NCI-H748 (cell line): Measurements from ENCODE around the gene RHBDF2.

ENCODE experiments used
- DNase-seq: peaks from one replicate; lab custom pipeline; 2025; ENCODE audit not compliant: unreplicated experiment; lab: John Stamatoyannopoulos, UW

Gene RHBDF2

GRCh38 chr17:76441686-76442340 lies 59.4 kb downstream of the RHBDF2 start:
- no peak for DNase-seq

- no peak for DNase-seq
These were observed 60.4 kb downstream of the RHBDF2 start for GRCh38 chr17:76440751-76441362.

DNA sequence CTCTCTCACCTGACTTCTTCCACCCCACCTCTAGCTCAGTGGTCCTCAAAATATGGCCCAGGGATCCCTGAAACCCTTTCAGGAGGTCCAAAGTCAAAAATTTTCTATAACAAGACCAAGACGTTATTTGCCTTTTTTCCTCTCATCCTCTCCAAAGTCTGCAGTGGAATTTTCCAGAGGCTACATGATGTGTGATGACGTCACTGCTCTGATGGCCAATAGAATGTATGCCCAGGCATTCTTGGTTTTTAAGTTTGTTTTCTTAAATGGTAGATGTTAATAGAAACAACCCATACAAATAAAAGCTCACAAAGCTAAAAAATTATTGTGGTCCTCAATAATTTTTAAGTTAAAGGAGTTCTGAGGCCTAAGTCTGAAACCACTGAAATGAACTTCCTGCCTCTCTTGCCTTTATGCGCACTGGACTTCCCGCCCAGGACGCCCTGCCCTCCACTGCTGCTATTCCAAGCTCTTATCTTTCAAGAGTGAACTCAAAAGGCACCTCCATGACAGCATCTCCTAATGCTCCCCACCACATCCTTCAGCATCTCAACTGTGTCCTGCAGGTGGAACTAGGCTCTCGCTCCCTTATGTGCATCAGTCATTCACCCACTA lies 61.8 kb downstream of the RHBDF2 start:
- no peak for DNase-seq

DNA sequence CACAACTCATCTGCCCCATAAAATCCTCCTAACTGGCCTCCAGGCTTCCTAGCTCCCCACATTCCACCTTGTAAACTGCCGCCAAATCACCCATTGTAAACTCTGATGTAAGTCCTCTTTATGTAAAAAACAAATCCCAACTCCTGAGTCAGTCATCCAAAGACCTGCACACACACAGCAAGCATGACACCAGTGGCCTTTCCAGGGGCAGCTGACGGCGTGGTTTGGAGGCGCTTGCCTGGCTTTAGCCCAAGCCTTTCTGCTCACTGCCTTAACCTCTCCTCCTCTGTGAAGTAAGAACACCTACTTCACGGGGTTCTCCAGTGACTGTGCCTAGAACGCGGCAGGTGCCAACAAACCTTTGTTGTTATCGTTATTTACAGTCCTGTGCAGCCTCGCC lies 62.3 kb downstream of the RHBDF2 start:
- no peak for DNase-seq

DNA sequence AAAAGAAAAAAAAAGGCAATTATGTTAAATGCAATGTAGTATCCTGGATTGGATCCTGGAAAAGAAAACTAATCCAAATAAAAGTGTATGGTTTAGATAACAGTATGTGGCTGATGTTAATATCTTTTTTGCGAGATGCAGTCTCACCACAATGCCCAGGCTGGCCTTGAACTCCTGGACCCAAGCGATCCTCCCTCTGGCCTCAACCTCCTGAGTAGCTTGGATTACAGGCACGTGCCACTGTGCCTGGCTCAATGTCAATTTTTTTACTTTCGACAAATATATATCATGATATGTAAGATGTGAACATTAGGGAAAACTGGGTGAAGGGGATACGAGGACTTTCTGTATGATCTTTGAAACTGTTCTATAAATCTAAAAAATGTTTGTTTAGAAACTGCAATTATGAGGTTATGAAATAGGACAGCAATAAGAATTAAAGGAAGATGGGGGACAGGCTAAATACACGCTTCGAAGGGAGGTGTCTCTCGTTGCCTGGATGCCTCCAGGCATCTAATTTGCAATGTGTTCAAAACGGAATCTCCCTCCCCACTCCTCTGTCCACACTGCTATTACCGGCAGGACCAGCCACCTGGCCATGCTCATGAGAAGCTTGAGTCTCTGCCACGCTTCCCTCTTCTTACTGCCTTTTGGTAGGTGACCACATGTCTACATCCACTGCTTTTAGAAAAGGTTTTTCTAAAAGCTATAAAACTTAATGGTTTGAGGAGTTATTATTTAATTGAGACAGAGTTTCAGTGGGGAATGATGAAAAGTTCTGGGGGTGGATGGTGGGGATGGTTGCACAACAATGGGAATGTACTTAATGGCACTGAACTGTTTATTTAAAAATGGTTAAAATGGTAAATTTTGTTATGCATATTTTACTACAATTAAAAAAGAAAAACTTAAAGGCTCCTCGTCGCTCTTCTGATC lies 63.5 kb downstream of the RHBDF2 start:
- DNase-seq = no peak

DNA sequence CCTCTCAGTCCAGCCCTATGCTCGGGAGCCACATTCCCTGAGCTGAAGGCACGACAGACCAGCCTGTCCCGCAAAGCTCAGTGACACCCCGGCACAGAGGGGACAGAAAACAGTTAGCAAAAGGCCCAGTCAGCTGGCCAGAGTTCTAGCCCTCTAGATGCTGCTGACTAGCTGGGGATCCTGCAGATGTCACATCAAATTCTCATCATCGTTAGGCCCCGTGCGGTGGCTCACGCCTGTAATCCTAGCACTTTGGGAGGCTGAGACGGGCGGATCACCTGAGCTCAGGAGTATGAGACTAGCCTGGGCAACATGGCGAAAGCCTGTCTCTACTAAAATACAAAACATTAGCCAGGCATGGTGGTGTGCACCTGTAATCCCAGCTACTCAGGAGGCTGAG lies 65.5 kb downstream of the RHBDF2 start:
- no peak for DNase-seq

- DNase-seq = no peak
These were observed 66.4 kb downstream of the RHBDF2 start for GRCh38 chr17:76434870-76435269.

- no peak for DNase-seq
These were observed 67.5 kb downstream of the RHBDF2 start for GRCh38 chr17:76433693-76434092.

DNA sequence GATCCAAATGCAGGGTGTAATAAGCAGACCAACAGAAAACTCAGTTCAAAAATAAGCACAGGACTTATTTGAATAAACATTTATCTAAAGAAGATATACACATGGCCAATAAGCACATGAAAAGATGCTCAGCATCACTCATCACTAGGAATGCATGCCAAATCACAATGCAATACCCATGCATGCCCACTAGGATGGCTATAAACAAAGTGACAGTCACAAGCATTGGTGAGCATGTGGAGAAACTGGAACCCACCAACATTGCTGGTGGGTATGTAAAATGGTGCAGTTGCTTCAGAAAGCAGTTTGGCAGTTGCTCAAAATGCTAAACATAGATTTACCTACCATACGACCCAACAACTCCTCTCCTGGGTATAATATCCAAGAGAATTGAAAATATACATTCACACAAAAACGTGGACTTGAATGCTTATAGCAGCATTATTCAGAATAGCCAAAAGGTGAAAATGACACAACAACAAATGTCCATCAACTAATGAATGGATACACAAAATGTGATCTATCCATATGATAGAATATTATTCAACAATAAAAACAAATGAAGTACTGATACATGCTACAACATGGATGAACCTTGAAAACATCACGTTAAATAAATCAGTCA lies 68.4 kb downstream of the RHBDF2 start:
- no peak for DNase-seq

DNA sequence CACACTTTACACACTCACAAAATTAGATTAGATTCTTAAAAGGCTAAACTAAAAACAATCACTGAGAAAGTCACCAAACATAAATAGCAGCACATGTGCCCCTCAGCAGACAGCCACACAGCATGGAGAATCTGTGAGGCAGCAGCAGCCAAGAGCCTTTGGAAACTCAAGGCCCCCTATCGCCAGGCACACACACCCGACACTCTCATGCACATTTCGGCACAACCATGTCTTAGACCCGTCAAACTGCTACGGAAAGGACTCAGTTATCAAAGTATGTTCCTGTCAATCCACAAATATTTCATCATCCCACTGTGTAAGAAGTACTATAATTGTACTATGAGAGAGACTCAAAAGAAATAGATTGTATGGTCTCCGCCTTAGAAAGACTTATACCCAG lies 69.2 kb downstream of the RHBDF2 start:
- DNase-seq = no peak

- no peak for DNase-seq
These were observed 69.7 kb downstream of the RHBDF2 start for GRCh38 chr17:76431509-76431908.

GRCh38 chr17:76428511-76428910 lies 72.7 kb downstream of the RHBDF2 start:
- no peak for DNase-seq

DNA sequence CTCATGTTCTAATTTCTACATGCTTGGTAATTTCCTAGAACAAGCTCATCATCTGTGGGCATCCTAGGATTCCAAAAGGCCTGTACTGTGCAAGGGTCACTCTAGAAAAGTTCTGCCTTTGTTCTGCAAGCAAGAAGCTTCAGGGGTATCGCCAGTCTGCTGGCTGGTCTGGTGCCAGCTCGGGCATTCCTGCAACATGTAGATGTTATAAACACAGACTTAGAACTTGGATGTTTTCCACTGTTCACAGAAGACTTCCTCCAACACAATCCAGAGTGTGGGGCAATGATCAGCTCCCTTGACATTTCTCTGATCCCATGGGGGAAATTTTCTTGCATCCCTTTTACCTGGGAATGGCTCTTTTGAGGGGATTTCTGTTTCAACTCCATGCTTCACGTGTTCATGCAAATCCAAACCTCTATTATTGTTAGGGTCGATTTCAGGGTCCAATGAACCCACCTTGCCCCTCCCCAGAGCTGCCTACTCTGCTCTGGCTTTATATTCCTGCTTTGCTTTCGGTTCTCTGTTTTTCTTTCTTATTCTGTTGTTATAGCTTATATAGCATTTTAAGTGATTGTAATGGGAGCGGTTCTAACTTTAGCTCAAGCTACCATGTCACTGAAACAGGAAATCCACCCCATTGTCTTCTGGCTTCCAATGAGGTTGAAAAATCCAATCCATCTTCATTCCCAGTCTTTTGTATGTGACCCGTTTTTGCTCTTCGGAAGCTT lies 73.6 kb downstream of the RHBDF2 start:
- no peak for DNase-seq

- DNase-seq = no peak
These were observed 74.4 kb downstream of the RHBDF2 start for GRCh38 chr17:76426853-76427252.

DNA sequence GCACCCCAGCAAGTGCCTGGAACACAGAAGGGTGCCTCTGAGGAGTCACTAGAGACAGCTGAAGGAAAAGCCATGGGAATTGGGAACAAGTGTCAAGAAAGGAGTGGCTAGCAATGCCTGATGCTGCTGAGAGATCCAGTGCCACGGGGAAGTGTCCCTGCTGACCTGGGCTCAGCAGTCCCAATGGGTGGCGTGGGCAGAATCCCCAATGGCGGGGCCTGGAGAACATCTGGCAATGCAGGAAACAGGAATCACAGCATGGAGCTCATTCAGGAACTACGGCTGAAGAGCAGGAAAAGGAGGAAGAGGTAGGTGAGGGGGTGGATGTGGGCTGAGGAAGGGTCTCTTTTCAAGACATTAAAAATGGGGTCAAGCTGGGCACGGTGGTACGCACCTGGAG lies 78.4 kb downstream of the RHBDF2 start:
- DNase-seq = no peak

DNA sequence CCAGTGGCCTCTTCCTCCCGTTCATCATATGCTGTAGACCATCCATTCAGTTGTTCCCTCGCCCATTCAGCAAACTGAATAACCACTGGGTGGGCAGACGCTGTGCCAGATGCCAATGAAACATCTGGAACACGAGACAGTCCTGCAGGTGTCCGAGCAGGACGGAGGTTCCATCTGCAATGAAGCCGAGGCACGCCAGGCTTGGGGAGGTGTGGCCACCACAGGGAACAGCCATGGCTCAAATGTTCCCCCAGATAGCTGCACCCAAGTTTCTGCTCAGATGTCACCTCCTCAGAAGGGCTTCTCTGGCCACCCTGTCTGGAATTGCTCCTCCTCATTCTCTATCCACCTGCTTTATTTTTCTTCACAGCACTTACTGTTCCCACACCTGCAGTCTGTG lies 78.8 kb downstream of the RHBDF2 start:
- no peak for DNase-seq

DNA sequence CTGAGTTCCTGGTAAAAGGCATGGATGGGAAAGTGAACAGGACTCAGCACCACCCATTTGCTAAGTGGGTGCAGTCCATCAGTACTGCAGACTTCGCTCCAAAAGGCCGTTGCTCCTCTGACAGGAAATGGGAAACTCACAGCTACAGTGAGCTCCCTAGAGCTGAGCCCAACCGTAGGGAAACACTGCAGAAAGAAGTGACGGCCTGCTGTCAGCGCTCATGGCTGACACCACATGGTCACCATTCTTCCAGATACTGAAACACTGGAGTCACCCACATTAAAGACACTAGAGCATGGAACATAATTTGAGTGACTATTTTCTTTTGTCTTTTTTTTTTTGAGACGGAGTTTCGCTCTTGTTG lies 80.2 kb downstream of the RHBDF2 start:
- no peak for DNase-seq
